Kidney (tissue), 14 donors: ENCODE results near the gene MINDY2. TPM values are rescaled to one million over a fixed set of nuclear protein-coding genes. Genes with fewer than 3 reads are reported as not detected.

ENCODE experiments used
- DNase-seq, 5 donors: peaks; one replicate each; pipeline ENCODE4 v3.0.0-alpha.2; 2013 to 2020
- FAIRE-seq: peaks from 2 replicates; lab custom pipeline; 2012; peaks lifted over from hg19 to GRCh38; lab: Jason Lieb, UNC
- H3K27ac ChIP-seq, 2 donors: one replicate each; pipeline ENCODE4 v1.7.0; 2013; ENCODE audit warnings: low read depth in 2 of 2, low read length in 2 of 2, inconsistent platforms in 1 of 2
- H3K27me3 ChIP-seq: one replicate; pipeline ENCODE4 v1.7.1; 2013; ENCODE audit warnings: low read length, inconsistent platforms; ENCODE audit not compliant: control insufficient read depth, insufficient read depth
- H3K36me3 ChIP-seq, 3 donors: one replicate each; pipeline versions ENCODE4 v1.7.0 to v1.7.1; 2013; ENCODE audit warnings: low read length in 3 of 3, control low read depth in 1 of 3, inconsistent platforms in 1 of 3; ENCODE audit not compliant: insufficient read depth in 3 of 3, control insufficient read depth in 2 of 3
- H3K4me1 ChIP-seq, 3 donors: one replicate each; pipeline versions ENCODE4 v1.7.0 to v1.7.1; 2013; ENCODE audit warnings: low read length in 3 of 3, inconsistent platforms in 1 of 3, low read depth in 1 of 3; ENCODE audit not compliant: control insufficient read depth in 2 of 3, insufficient read depth in 2 of 3
- H3K4me3 ChIP-seq, 3 donors: one replicate each; pipeline versions ENCODE4 v1.7.0 to v1.8.1; 2013; ENCODE audit warnings: low read length in 3 of 3, control low read depth in 1 of 3, inconsistent platforms in 1 of 3
- H3K9ac ChIP-seq, 3 donors: one replicate each; pipeline versions ENCODE4 v1.7.0 to v1.7.1; 2013; ENCODE audit warnings: low read length in 3 of 3, control low read depth in 1 of 3, inconsistent platforms in 1 of 3
- H3K9me3 ChIP-seq, 3 donors: one replicate each; pipeline versions ENCODE4 v1.7.0 to v1.7.1; 2013; ENCODE audit warnings: low read length in 3 of 3, control low read depth in 1 of 3, inconsistent platforms in 1 of 3; ENCODE audit not compliant: control insufficient read depth in 2 of 3, insufficient read depth in 1 of 3
- intact Hi-C: fragments of 100-400 bp; cut with DNase I; formaldehyde crosslinking; loops from one replicate; pipeline ENCODE4 v1.11.1; 2022
- polyA plus RNA-seq: library from polyadenylated mRNA; stranded (reverse); fragments of 350-450 nt; fragmentation: Illumina TruSeq; extraction: RNeasy Lipid Tissue Mini Kit (QIAGEN cat#74804); gene quantifications from one replicate; pipeline ENCODE4 v1.2.3, GENCODE V29; 2014; ENCODE audit warnings: low read depth, low replicate concordance; ENCODE audit not compliant: insufficient read depth
- total RNA-seq: library from RNA; stranded (reverse); fragmentation: NEBNext Ultra II Directional; extraction: Animal tissue kit (Norgen Biotek cat#: 25700); gene quantifications from one replicate; pipeline ENCODE4 v1.2.1, GENCODE V29; 2021
- TF ChIP-seq, protein P1 (sequence below): IDR thresholded peaks from 3 replicates; pipeline ENCODE4 v1.5.1; 2012; ENCODE audit warnings: mild to moderate bottlenecking, moderate library complexity, borderline replicate concordance; ENCODE audit not compliant: insufficient read depth; ENCODE audit errors: extremely low read depth
- donor health status: control.
- donor health status: control.
- donor health status: control.
- donor health status: control.
- donor health status: control.
- donor health status: DM: yes; HTN: yes; CAD: no.
- donor health status: Normal renal cell carcinoma (clear cell type).

Gene MINDY2
- total and polyA plus RNA-seq, 2 donors from 2014 or later, result 5.1 to 31.7 TPM

DNA sequence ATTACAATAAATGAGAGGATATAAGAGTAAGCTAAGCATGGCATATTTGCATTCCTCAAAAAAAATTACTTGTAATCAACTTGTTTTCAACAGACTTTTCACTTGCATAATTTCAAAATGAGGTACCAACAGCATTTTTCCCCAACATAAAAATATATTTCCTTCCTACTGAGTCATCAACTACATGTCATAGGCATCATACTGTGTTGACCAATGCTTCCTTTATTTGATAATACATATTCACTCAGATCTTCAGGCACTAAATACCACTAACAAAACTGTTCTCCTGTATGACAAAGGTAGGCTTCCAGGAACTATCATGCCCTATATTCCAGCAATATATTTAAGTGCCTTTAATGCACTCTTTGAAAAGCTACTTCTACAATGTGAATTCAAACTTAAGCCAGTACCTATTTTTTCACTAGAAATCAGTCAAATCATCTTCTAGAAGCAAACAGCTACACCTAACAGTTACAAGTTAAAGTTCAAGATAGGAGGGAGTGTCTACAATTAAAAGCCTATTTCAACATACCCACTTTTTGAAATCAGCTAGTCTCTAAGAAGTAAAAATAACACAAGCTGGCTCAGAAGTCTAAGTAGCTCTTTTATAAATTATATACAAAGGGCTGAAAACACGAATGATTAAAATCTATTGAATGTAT lies 32.9 kb upstream of the MINDY2 start:
- Histone ChIP-seq H3K27ac (no peak overlapping the region), H3K9ac (no peak overlapping the region), H3K4me3 (no peak overlapping the region), H3K36me3 (peaks cover 0 to under 1% (median 0%) of the 10 kb centered on the region in 3 donors), H3K9me3 (no peaks in the 10 kb centered on the region), H3K4me1 (peaks cover 0 to 6% (median 5%) of the 10 kb centered on the region in 3 donors), H3K27me3 (no peaks in the 10 kb centered on the region)
- intact Hi-C loops, result no loop called here
- TF ChIP-seq, protein P1, sequence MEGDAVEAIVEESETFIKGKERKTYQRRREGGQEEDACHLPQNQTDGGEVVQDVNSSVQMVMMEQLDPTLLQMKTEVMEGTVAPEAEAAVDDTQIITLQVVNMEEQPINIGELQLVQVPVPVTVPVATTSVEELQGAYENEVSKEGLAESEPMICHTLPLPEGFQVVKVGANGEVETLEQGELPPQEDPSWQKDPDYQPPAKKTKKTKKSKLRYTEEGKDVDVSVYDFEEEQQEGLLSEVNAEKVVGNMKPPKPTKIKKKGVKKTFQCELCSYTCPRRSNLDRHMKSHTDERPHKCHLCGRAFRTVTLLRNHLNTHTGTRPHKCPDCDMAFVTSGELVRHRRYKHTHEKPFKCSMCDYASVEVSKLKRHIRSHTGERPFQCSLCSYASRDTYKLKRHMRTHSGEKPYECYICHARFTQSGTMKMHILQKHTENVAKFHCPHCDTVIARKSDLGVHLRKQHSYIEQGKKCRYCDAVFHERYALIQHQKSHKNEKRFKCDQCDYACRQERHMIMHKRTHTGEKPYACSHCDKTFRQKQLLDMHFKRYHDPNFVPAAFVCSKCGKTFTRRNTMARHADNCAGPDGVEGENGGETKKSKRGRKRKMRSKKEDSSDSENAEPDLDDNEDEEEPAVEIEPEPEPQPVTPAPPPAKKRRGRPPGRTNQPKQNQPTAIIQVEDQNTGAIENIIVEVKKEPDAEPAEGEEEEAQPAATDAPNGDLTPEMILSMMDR, result no peak
- FAIRE-seq (no peak), DNase-seq (no peak)

DNA sequence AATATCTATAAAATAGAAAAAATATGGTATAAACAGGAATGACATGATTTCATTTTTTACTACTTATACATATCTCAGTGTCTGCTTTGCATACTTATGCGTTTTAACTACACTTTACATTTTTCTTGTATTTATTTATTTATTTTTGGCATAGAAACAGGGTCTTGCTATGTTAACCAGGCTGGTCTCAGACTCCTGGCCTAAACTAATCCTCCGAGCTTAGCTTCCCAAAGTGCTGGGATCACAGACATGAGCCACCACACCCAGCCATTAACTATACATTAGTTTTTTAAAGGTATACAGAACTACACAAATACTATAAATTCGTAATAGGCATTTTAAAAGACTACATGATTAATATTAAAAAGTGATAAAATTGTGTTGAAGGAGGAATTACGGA lies 30.7 kb upstream of the MINDY2 start:
- H3K4me1 ChIP-seq, result peaks cover 0 to 7% (median 5%) of the 10 kb centered on the region in 3 donors
- H3K27me3 ChIP-seq, result no peaks in the 10 kb centered on the region
- H3K4me3 ChIP-seq, result no peak overlapping the region
- intact Hi-C loops, result no loop called here
- TF ChIP-seq, protein P1, result no peak
- no peak overlapping the region for H3K9ac ChIP-seq
- H3K36me3 ChIP-seq, result no peaks in the 10 kb centered on the region
- H3K9me3 ChIP-seq, result no peaks in the 10 kb centered on the region
- FAIRE-seq (no peak), DNase-seq (no peak)
- H3K27ac ChIP-seq, result no peak overlapping the region

DNA sequence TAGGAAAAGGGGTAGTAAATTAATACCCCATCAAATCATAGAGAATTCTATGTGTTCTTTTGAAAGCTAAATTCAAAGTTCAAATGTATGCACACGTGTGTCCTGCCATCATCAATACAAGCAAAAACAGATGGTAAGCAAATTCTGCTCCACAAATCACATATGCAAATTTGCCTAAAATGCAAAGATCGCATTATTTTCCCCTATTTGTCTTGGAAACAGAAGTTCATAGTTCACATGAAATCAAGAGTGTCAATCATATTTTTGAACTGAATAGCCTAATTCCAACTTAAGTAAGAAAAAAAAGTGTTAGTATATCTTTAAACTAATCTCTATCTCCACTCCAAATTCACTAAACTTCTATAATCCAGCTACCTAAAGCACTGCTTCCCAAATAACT lies 30.1 kb upstream of the MINDY2 start:
- FAIRE-seq, result no peak
- H3K9ac ChIP-seq, result no peak overlapping the region
- no peaks in the 10 kb centered on the region for H3K36me3 ChIP-seq
- no peak overlapping the region for H3K27ac ChIP-seq
- H3K27me3 ChIP-seq, result no peaks in the 10 kb centered on the region
- H3K4me3 ChIP-seq, result no peak overlapping the region
- TF ChIP-seq, protein P1, result no peak
- intact Hi-C loops, result no loop called here
- DNase-seq, result no peak
- peaks cover 0 to 7% (median 6%) of the 10 kb centered on the region in 3 donors for H3K4me1 ChIP-seq
- H3K9me3 ChIP-seq, result no peaks in the 10 kb centered on the region
